COR-L47 (cell line): ENCODE measurements around the gene IFT22.
"Not testable (repeated sequence)": the region's sequence is repeated elsewhere in the genome, so short reads cannot be mapped to it uniquely, and the experiment has no call there.

Experiments used
- DNase-seq: peaks from one replicate; lab custom pipeline; 2025; lab: John Stamatoyannopoulos, UW

The IFT22 gene

DNA sequence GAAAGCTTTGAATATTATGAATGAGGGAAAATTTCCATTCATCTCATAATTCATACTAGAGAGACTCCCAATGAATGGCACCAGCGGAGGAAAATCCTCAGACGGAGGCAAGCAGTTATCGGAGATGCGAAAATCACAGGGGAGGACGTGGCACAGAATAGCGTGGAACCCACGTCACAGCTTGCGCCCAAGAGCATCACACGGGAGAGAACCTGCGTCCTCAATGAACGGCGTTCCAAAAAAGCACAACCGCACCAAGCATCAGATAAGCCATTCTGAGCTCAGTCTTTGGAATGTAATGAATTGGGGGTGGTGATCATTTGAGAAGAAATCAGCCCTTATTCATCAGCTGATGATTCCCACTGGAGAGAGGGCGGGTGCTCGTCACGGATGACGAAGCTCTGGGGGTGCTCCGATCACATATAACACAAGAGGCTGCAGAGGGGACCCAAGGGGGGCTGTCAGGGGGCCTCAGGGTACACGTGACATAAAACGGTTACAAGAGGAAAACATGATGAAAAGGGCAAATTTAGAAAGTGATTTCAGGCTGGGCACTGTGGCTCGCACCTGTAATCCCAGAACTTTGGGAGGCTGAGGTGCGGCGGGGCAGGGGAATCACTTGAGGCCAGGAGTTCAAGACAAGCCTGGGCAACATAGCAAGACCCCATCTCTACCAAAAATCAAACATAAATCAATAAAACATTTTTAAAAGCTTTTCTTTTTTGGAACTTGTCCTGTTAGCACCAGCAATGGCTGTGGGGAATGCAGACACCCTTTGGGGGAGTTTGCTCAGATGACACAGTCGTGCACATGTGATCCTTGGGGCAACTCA lies 42.9 kb downstream of the IFT22 start:
- no peak for DNase-seq

GRCh38 chr7:101277155-101277554 lies 44.5 kb downstream of the IFT22 start:
- no peak for DNase-seq

DNA sequence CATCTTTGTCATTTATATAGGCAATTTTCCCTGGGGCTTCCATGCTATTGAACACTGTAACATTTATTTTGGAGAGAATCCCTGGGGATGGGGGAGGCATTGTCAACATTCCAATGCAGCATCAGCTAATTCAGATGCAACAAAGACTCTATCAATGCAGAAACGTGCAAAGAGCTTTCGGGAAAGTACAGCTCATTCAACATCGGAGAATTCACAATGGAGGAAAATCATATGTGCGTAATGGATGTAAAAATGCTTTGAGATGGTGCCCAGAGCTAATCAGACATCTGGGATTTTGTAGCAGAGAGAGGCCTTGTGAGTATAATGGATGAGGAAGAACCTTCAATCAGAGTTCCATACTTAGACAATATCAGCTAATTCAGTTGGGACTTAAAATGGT lies 48.4 kb downstream of the IFT22 start:
- no peak for DNase-seq

GRCh38 chr7:101271021-101271420 lies 50.6 kb downstream of the IFT22 start:
- DNase-seq, result no peak

GRCh38 chr7:101269664-101270063 lies 51.9 kb downstream of the IFT22 start:
- no peak for DNase-seq

- no peak for DNase-seq
These were observed 55.7 kb downstream of the IFT22 start for GRCh38 chr7:101265622-101266516.

- DNase-seq, result not testable (repeated sequence)
These were observed 57.4 kb downstream of the IFT22 start for GRCh38 chr7:101264102-101264706.
